ENCODE measurements around the gene TRAF6. TPM values are rescaled to one million over a fixed set of nuclear protein-coding genes. Genes with fewer than 3 reads are reported as not detected.

Gene TRAF6
- total and polyA plus RNA-seq, 9 of the 15 experiments (the other 6 are each of a cell fraction or from before 2014, with no cell fraction given) = 2.0 to 13.1 (median 8.2) TPM

- peak; percentile 70 for TF ChIP-seq HCFC1 (IDR thresholded peaks at IDR 0.05; ENCODE audit: low read depth, low read length)
- peak; percentile 93 for TF ChIP-seq CTCFL (IDR thresholded peaks at IDR 0.05; ENCODE audit: borderline replicate concordance, insufficient read depth, low read depth, low read length, poor library complexity, severe bottlenecking)
- TF ChIP-seq BRD4 (IDR thresholded peaks at IDR 0.05) = peak; percentile 87; the same call in 1 of the 2 replicates
- 0 out of 2 replicates have a peak, but pooled peaks have one; percentile 26 for TF ChIP-seq ZNF384 (IDR thresholded peaks at IDR 0.05; ENCODE audit: low read depth, low read length)
- peak; percentile 46; the same call in 1 of the 2 replicates for TF ChIP-seq GTF2A2 (tag; IDR thresholded peaks at IDR 0.05)
- peak in 1 of 2 experiments; percentile 30; a peak in 1 of 4 replicates for TF ChIP-seq TBL1XR1 (IDR thresholded peaks at IDR 0.05; ENCODE audit: low read length in 2 of 2)
- peak; percentile 61; the same call in 1 of the 2 replicates for TF ChIP-seq MBD2 (IDR thresholded peaks at IDR 0.05; ENCODE audit: borderline replicate concordance, low read depth)
- TF ChIP-seq TEAD4 (IDR thresholded peaks at IDR 0.05; ENCODE audit: low read length) = peak; percentile 9; the same call in 1 of the 2 replicates
- TF ChIP-seq TEAD4 (CRISPR knock-in tag; IDR thresholded peaks at IDR 0.05; ENCODE audit: borderline replicate concordance) = no peak
- TF ChIP-seq FOXM1 (IDR thresholded peaks at IDR 0.05; ENCODE audit: low read depth) = 0 out of 2 replicates have a peak, but pooled peaks have one; percentile 26
- TF ChIP-seq FOXM1 (CRISPR knock-in tag; IDR thresholded peaks at IDR 0.05; ENCODE audit: low read depth) = peak; percentile 37; the same call in 1 of the 2 replicates
- TF ChIP-seq, protein P1, sequence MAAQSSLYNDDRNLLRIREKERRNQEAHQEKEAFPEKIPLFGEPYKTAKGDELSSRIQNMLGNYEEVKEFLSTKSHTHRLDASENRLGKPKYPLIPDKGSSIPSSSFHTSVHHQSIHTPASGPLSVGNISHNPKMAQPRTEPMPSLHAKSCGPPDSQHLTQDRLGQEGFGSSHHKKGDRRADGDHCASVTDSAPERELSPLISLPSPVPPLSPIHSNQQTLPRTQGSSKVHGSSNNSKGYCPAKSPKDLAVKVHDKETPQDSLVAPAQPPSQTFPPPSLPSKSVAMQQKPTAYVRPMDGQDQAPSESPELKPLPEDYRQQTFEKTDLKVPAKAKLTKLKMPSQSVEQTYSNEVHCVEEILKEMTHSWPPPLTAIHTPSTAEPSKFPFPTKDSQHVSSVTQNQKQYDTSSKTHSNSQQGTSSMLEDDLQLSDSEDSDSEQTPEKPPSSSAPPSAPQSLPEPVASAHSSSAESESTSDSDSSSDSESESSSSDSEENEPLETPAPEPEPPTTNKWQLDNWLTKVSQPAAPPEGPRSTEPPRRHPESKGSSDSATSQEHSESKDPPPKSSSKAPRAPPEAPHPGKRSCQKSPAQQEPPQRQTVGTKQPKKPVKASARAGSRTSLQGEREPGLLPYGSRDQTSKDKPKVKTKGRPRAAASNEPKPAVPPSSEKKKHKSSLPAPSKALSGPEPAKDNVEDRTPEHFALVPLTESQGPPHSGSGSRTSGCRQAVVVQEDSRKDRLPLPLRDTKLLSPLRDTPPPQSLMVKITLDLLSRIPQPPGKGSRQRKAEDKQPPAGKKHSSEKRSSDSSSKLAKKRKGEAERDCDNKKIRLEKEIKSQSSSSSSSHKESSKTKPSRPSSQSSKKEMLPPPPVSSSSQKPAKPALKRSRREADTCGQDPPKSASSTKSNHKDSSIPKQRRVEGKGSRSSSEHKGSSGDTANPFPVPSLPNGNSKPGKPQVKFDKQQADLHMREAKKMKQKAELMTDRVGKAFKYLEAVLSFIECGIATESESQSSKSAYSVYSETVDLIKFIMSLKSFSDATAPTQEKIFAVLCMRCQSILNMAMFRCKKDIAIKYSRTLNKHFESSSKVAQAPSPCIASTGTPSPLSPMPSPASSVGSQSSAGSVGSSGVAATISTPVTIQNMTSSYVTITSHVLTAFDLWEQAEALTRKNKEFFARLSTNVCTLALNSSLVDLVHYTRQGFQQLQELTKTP (IDR thresholded peaks at IDR 0.05; ENCODE audit: low read depth in 1 of 2, partially characterized antibody in 2 of 2) = peak in 1 of 2 experiments; percentile 44
- TF ChIP-seq DMBX1 (CRISPR knock-in tag; IDR thresholded peaks at IDR 0.05; ENCODE audit: borderline replicate concordance) = peak; percentile 20; the same call in 1 of the 2 replicates
- 0 out of 2 replicates have a peak, but pooled peaks have one; percentile 30 for TF ChIP-seq SMC3 (conservative IDR thresholded peaks at IDR 0.05; ENCODE audit: insufficient read depth, low read depth, low read length)
- peak; percentile 77 for TF ChIP-seq TBP (optimal IDR thresholded peaks at IDR 0.05; ENCODE audit: low read depth, low read length)
Measured at GRCh38 chr11:36509694-36510593, at the start of gene TRAF6 (continued).
